T-cell (primary cell): ENCODE data around the gene ZNF280D. TPM values are rescaled to one million over a fixed set of nuclear protein-coding genes. Genes with fewer than 3 reads are reported as not detected.
A peak's percentile ranks its signal among the peaks of the same experiment; 100 is the strongest.

ENCODE experiments used
- ATAC-seq, 4 experiments: fragments of 200-7000 bp in 3 of 4; fragments of 150-1000 bp in 1 of 4; cut with Tn5 transposase; replicated peaks in 1 of 4; 1 replicate in 3 of 4; 2 replicates in 1 of 4; pipeline ENCODE4 v1.10.0; 2021; ENCODE audit warnings: moderate library complexity in 3 of 4, mild to moderate bottlenecking in 2 of 4, moderate number of reproducible peaks in 1 of 4
- CTCF ChIA-PET, 2 donors: fragments of 300-600 bp; sonication (Branson Sonifier 250); formaldehyde crosslinking; loops; one replicate each; lab custom pipeline; 2022; ENCODE audit warnings: antibody characterized with exemption in 2 of 2; lab: Charles Lee
- POLR2A ChIA-PET, 2 donors: fragments of 300-600 bp; sonication (Branson Sonifier 250); formaldehyde crosslinking; loops; one replicate each; lab custom pipeline; 2022; ENCODE audit warnings: antibody characterized with exemption in 2 of 2; lab: Charles Lee
- DNase-seq, 35 experiments: peaks; one replicate each; pipeline versions ENCODE4 v3.0.0 to v3.0.0-alpha.2; 2013 to 2023
- H3K27ac ChIP-seq: one replicate; pipeline ENCODE4 v1.5.1; 2013; ENCODE audit warnings: low read length
- H3K27me3 ChIP-seq, 2 experiments: replicated peaks in 1 of 2; 1 replicate in 1 of 2; 2 replicates in 1 of 2; pipeline versions ENCODE4 v1.6.1 to v1.7.0; 2013; ENCODE audit warnings: low read length in 1 of 2, mixed read lengths in 1 of 2; ENCODE audit not compliant: control insufficient read depth in 2 of 2, insufficient read depth in 2 of 2; ENCODE audit errors: extremely low read depth in 1 of 2
- H3K36me3 ChIP-seq, 2 donors: 1 replicate in 1 of 2; 2 replicates in 1 of 2; pipeline versions ENCODE4 v1.6.1 to v1.7.0; 2013; ENCODE audit warnings: low read length in 1 of 2; ENCODE audit not compliant: control insufficient read depth in 2 of 2, insufficient read depth in 1 of 2; ENCODE audit errors: extremely low read depth in 1 of 2
- H3K4me1 ChIP-seq, 2 experiments: 1 replicate in 1 of 2; 2 replicates in 1 of 2; pipeline versions ENCODE4 v1.6.1 to v1.7.0; 2013; ENCODE audit warnings: low read length in 2 of 2, mixed read lengths in 1 of 2; ENCODE audit not compliant: insufficient read depth in 2 of 2, control insufficient read depth in 1 of 2; ENCODE audit errors: extremely low read depth in 1 of 2
- H3K4me3 ChIP-seq, 2 donors: 1 replicate in 1 of 2; 2 replicates in 1 of 2; pipeline versions ENCODE4 v1.5.1 to v1.7.0; 2013; ENCODE audit warnings: mild to moderate bottlenecking in 2 of 2, low read length in 1 of 2, moderate library complexity in 1 of 2; ENCODE audit not compliant: control insufficient read depth in 1 of 2; ENCODE audit errors: extremely low read depth in 1 of 2
- H3K9me3 ChIP-seq: 2 replicates; pipeline ENCODE4 v1.7.0; 2013
- H3K27ac Mint-ChIP-seq, 2 donors: one replicate each; pipeline ENCODE4 v1.8.0; 2020 to 2021; ENCODE audit warnings: mild to moderate bottlenecking in 2 of 2, mixed read lengths in 2 of 2
- H3K27me3 Mint-ChIP-seq, 2 donors: one replicate each; pipeline ENCODE4 v1.8.0; 2021 to 2022; ENCODE audit warnings: mixed read lengths in 2 of 2
- H3K36me3 Mint-ChIP-seq: one replicate; pipeline ENCODE4 v1.8.0; 2021; ENCODE audit warnings: mixed read lengths
- H3K4me1 Mint-ChIP-seq, 3 donors: one replicate each; pipeline ENCODE4 v1.8.0; 2020 to 2022; ENCODE audit warnings: mixed read lengths in 3 of 3, mild to moderate bottlenecking in 1 of 3
- H3K4me3 Mint-ChIP-seq, 3 donors: one replicate each; pipeline ENCODE4 v1.8.0; 2020 to 2022; ENCODE audit warnings: mild to moderate bottlenecking in 3 of 3, mixed read lengths in 3 of 3, moderate library complexity in 3 of 3
- H3K9me3 Mint-ChIP-seq, 3 donors: one replicate each; pipeline ENCODE4 v1.8.0; 2020 to 2022; ENCODE audit warnings: mixed read lengths in 3 of 3
- WGBS: methylation state at CpG from one replicate; pipeline ENCODE4 v1.1.5; 2013; ENCODE audit warnings: missing lambda C conversion rate; ENCODE audit not compliant: insufficient coverage; 5-methylcytosine and 5-hydroxymethylcytosine counted together
- total RNA-seq, 35 experiments: library from RNA in 6 of 35; stranded (reverse) in 6 of 35; fragments of 120-200 nt in 1 of 35; gene quantifications; one replicate each; pipeline versions ENCODE4 v1.2.1 to v1.2.4 and lab custom pipeline; 2013 to 2026

Gene ZNF280D
- total RNA-seq, 5 donors from 2014 or later (not counting 1 experiment from before 2014, with no cell fraction given), result 29.1 to 39.5 (median 32.4) TPM

DNA sequence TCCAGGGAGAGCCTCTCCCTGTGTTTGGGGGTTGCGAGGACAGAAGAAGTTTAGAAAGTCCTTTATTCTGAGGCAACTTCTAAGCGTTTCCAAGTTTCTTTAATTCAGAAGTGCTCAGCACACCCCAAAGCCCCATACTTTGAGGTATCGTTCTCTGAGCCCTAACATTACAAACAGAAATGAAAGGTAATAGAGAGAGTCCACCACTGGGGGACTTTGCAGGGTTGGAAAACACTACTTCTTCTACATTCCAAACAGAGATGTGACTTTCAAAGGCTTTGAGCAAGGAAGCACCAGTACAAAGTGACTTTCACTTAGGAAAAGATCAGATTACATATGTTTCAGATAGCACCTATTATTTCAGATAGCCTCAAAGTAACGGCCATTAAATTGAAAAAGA is 6.2 kb upstream of the ZNF280D start:
- H3K36me3 Mint-ChIP-seq, result no peaks in the 10 kb centered on the region
- Histone ChIP-seq H3K4me3 (no peak overlapping the region), H3K36me3 (no peaks in the 10 kb centered on the region), H3K27me3 (no peaks in the 10 kb centered on the region), H3K27ac (no peak overlapping the region), H3K4me1 (no peaks in the 10 kb centered on the region), H3K9me3 (no peaks in the 10 kb centered on the region)
- DNase-seq (no peak), ATAC-seq (no peak)
- CTCF ChIA-PET, result no interaction called here
- H3K4me3 Mint-ChIP-seq, result no peak overlapping the region
- WGBS, result no CpG with 5 or more reads among the region's 4 CpGs
- peaks cover 0 to 2% of the 10 kb centered on the region in 2 donors for H3K27me3 Mint-ChIP-seq
- POLR2A ChIA-PET, result no interaction called here
- H3K4me1 Mint-ChIP-seq, result no peaks in the 10 kb centered on the region
- peaks cover 0 to 4% (median 3%) of the 10 kb centered on the region in 3 donors for H3K9me3 Mint-ChIP-seq
- no peak overlapping the region for H3K27ac Mint-ChIP-seq

- H3K27me3 ChIP-seq, result no peaks in the 10 kb centered on the region
- DNase-seq (no peak), ATAC-seq (no peak)
- POLR2A ChIA-PET, result interaction anchor here in 1 of 2 donors (0.6 kb wide), 1 partner anchor 77 kb away, joined by 3 read pairs; no protein-coding TSS in a partner anchor
- no CpG with 5 or more reads among the region's 1 CpG for WGBS
- Mint-ChIP-seq H3K27me3 (no peaks in the 10 kb centered on the region), H3K36me3 (no peaks in the 10 kb centered on the region), H3K4me1 (peaks cover 1 to 4% (median 1%) of the 10 kb centered on the region in 3 donors), H3K9me3 (peaks cover 0 to 4% (median 3%) of the 10 kb centered on the region in 3 donors), H3K4me3 (no peak overlapping the region), H3K27ac (no peak overlapping the region)
- H3K4me1 ChIP-seq, result peaks cover 0 to 5% of the 10 kb centered on the region in 2 experiments
- H3K36me3 ChIP-seq, result no peaks in the 10 kb centered on the region
- no peak overlapping the region for H3K4me3 ChIP-seq
- CTCF ChIA-PET, result no interaction called here
- H3K9me3 ChIP-seq, result no peaks in the 10 kb centered on the region
- H3K27ac ChIP-seq, result no peak overlapping the region
Measured at GRCh38 chr15:56737791-56738190, 4.5 kb upstream of the ZNF280D start.

DNA sequence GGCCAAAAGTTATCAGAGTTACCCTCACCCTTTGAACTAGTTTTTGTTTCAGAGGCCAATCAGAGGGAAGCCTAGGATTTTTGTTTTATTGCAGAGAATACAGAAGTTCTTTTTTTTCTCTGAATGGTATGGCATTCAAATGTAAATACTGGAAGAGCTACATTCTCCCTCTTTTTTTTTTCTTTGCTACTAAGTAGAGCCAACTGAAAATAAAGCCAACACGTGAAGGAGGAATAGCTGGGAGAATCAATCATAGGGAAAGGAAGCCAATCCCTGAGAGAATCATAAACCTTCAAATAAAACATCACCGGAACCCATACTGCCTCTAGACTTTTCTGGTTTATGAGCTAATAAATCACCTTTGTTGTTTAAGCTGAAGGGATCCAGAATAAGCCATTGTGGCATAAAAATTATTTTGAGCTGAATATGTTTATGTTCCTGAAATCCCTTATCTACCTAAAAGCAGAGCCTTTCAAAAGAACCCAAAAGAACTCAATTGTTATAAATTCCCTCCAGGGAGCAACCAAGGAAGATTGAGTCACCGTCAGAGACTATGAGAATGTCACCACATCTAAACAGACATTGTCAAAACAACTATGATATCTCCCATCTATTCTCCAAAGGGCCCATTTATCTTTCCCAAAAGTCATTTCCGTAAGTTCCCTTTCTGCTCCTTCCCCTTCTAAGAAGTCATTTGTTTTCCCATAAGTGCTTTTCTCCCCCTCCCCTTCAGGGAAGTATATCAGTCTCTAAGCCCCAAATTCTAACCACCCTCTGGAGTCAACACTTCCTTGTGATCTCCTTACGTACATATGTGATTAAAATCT is 3.8 kb upstream of the ZNF280D start:
- ChIA-PET POLR2A (interaction anchor here in 1 of 2 donors (0.5 kb wide), 1 partner anchor 430 kb away, joined by 4 read pairs; no protein-coding TSS in a partner anchor), CTCF (no interaction called here)
- Mint-ChIP-seq H3K36me3 (no peaks in the 10 kb centered on the region), H3K27ac (no peak overlapping the region), H3K4me3 (no peak overlapping the region), H3K27me3 (no peaks in the 10 kb centered on the region), H3K4me1 (peaks cover 7 to 10% (median 8%) of the 10 kb centered on the region in 3 donors), H3K9me3 (peaks cover 0 to 4% (median 3%) of the 10 kb centered on the region in 3 donors)
- WGBS, result 85% methylated on average over 2 of the region's 5 CpGs
- Histone ChIP-seq H3K27me3 (no peaks in the 10 kb centered on the region), H3K4me3 (no peak overlapping the region), H3K36me3 (no peaks in the 10 kb centered on the region), H3K4me1 (peaks cover 2 to 12% of the 10 kb centered on the region in 2 experiments), H3K9me3 (no peaks in the 10 kb centered on the region), H3K27ac (no peak overlapping the region)
- ATAC-seq, result no peak
- no peak for DNase-seq

DNA sequence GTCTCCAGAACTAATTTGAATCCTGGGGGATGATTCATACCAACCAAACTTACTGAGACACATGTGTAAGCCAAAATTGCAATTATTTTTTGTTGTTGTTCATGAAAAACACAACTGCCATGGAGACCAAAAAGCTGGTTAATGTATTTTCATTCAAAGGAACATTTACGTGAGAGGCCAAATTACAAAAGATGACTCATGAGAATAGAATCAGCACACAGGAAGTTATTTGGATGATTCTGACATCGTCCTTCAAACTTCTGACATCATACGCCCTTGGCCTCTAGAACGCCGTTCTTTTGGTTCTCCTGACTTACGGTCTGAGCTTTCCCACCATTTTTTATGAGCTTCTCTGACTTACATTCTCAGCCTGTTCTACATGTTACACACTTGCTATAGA is 3.0 kb upstream of the ZNF280D start:
- POLR2A ChIA-PET, result no interaction called here
- DNase-seq, result no peak
- H3K27ac ChIP-seq, result no peak overlapping the region
- Mint-ChIP-seq H3K4me3 (no peak overlapping the region), H3K27ac (no peak overlapping the region), H3K4me1 (peaks cover 15 to 18% (median 16%) of the 10 kb centered on the region in 3 donors), H3K9me3 (peaks cover 0 to 4% (median 3%) of the 10 kb centered on the region in 3 donors), H3K36me3 (no peaks in the 10 kb centered on the region), H3K27me3 (no peaks in the 10 kb centered on the region)
- H3K36me3 ChIP-seq, result no peaks in the 10 kb centered on the region
- CTCF ChIA-PET, result interaction anchor here (0.5 to 0.6 kb wide), 2 partner anchors 51 to 682 kb away, joined by 3 to 5 read pairs; no protein-coding TSS in a partner anchor
- no peaks in the 10 kb centered on the region for H3K27me3 ChIP-seq
- H3K4me1 ChIP-seq, result peaks cover 7 to 17% of the 10 kb centered on the region in 2 experiments
- 95% methylated on average over 5 of the region's 6 CpGs for WGBS
- H3K9me3 ChIP-seq, result no peaks in the 10 kb centered on the region
- no peak overlapping the region for H3K4me3 ChIP-seq
- ATAC-seq, result no peak

- H3K36me3 Mint-ChIP-seq, result no peaks in the 10 kb centered on the region
- WGBS, result no CpG with 5 or more reads among the region's 3 CpGs
- no peak overlapping the region for H3K4me3 Mint-ChIP-seq
Measured at GRCh38 chr15:56735589-56735988, 2.3 kb upstream of the ZNF280D start.

DNA sequence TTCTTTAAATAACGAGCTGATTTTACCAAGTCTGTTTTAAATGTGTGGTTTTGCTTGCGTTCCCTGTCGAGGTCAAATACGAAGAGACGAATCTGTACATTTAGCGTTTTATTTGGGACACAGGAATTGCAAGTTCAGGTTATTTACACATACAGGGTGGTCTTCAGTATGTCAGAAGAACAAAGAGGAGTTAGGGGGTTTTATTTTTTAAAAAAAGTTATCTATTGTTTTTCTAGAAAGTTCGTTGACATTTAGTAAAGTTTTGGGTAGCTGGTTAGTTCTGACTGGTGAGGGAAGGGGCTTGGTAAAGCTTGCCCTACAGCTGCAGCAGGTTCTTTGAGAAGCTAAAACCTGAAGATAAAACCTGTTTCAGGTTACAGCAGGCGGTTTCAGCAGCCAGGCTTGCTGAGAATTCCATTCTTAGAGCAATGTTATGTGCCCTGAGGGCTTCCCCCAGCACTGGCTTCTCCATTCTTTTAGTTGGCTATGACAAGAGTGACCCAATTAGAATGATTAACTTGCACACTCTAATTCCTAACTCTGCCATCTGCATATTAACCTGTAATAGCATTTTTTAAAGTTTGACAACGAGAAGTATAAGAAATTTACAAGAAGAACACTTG is 815 bp upstream of the ZNF280D start:
- 89% methylated on average over 9 of the region's 9 CpGs for whole genome bisulfite sequencing
- peaks cover 32 to 34% (median 33%) of the 10 kb centered on the region in 3 donors for H3K4me1 Mint-ChIP-seq

More at GRCh38 chr15:56735589-56735988, 2.3 kb upstream of the ZNF280D start:
- Histone ChIP-seq H3K27ac (no peak overlapping the region), H3K4me1 (peaks cover 10 to 21% of the 10 kb centered on the region in 2 experiments), H3K9me3 (no peaks in the 10 kb centered on the region), H3K36me3 (no peaks in the 10 kb centered on the region), H3K4me3 (no peak overlapping the region), H3K27me3 (no peaks in the 10 kb centered on the region)
- no peaks in the 10 kb centered on the region for H3K27me3 Mint-ChIP-seq
- ChIA-PET CTCF (interaction anchor here in 1 of 2 donors (0.5 kb wide), 1 partner anchor 681 kb away, joined by 5 read pairs; no protein-coding TSS in a partner anchor), POLR2A (no interaction called here)
- no peak for ATAC-seq
- no peak overlapping the region for H3K27ac Mint-ChIP-seq
- H3K4me1 Mint-ChIP-seq, result peaks cover 22 to 25% (median 23%) of the 10 kb centered on the region in 3 donors
- no peak for DNase-seq
- H3K9me3 Mint-ChIP-seq, result peaks cover 0 to 4% (median 3%) of the 10 kb centered on the region in 3 donors

More for the DNA sequence above, 815 bp upstream of the ZNF280D start:
- Histone ChIP-seq H3K27me3 (no peaks in the 10 kb centered on the region), H3K4me3 (peak overlapping the region in 1 of 2 donors; percentile 71), H3K27ac (no peak overlapping the region), H3K36me3 (no peaks in the 10 kb centered on the region), H3K4me1 (peaks cover 10 to 21% of the 10 kb centered on the region in 2 experiments), H3K9me3 (no peaks in the 10 kb centered on the region)
- Mint-ChIP-seq H3K4me3 (peak overlapping the region; percentile 67 to 92 (median 70)), H3K27me3 (no peaks in the 10 kb centered on the region), H3K27ac (peak overlapping the region; percentile 21 to 23), H3K36me3 (peaks cover 5% of the 10 kb centered on the region), H3K9me3 (peaks cover 0 to 4% (median 3%) of the 10 kb centered on the region in 3 donors)
- ChIA-PET CTCF (no interaction called here), POLR2A (interaction anchor here in 1 of 2 donors (0.6 kb wide), 1 partner anchor 30 kb away, joined by 3 read pairs; no protein-coding TSS in a partner anchor)
- no peak for ATAC-seq
- DNase-seq, result peak in 4 of 35 experiments; percentile 3 to 17 (median 13)
